Stimulated activated CD4-positive, alpha-beta T cell treated with anti-CD3 and anti-CD28 coated beads, Interleukin-1b, Interleukin-23, amount 100 ng/mL, for 1 hour (primary cell): Measurements from ENCODE around the gene CEP135.
"Not testable (repeated sequence)": the region's sequence is repeated elsewhere in the genome, so short reads cannot be mapped to it uniquely, and the experiment has no call there.

ENCODE experiments used
- DNase-seq, 2 donors: peaks; one replicate each; pipeline ENCODE4 v3.0.0-alpha.2; 2020; ENCODE audit warnings: low read depth in 2 of 2

The CEP135 gene

GRCh38 chr4:56072730-56073129 lies 124.0 kb downstream of the CEP135 start:
- not testable (repeated sequence) for DNase-seq

- no peak for DNase-seq
Measured at GRCh38 chr4:56077676-56078075, 128.9 kb downstream of the CEP135 start.

GRCh38 chr4:56078866-56079265 lies 130.1 kb downstream of the CEP135 start:
- no peak for DNase-seq

GRCh38 chr4:56080384-56080783 lies 131.6 kb downstream of the CEP135 start:
- DNase-seq: no peak

GRCh38 chr4:56082829-56083228 lies 134.1 kb downstream of the CEP135 start:
- DNase-seq: no peak
